ENCODE data around the gene ABCA9.

ABCA9 gene

DNA sequence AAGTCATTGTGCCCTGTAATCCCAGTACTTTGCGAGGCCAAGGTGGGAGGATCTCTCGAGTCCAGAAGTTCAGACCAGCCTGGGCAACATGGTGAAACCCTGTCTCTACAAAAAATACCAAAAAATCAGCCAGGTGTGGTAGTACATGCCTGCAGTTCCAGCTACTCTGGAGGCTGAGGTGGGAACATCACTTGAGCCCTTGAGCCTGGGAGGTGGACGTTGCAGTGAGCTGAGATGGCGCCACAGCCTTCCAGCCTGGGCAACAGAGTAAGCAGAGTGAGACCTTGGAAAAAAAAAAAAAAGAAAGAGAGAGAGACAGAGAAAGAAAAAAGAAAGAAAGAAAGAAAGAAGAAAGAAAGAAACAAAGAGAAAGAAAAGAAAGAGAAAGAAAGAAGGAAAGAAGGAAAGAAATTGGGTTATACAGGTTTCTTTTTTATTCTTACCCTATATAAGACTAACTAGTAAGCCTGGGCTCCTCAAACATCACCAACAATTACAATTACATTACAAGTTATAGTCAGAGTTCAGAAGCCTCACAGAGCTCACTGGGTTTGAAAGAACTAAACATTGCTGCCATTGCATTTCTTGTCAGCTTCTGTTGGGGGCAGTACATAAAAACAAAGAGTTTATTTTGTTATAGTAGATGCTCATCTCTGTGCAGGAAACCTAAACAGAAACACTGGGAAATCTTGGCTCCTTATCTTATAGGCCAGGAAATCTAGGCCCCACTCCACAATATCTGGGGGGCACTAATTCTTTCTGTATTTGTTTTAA is 6.7 kb upstream of the ABCA9 start:
- no peak for DNase-seq

DNA sequence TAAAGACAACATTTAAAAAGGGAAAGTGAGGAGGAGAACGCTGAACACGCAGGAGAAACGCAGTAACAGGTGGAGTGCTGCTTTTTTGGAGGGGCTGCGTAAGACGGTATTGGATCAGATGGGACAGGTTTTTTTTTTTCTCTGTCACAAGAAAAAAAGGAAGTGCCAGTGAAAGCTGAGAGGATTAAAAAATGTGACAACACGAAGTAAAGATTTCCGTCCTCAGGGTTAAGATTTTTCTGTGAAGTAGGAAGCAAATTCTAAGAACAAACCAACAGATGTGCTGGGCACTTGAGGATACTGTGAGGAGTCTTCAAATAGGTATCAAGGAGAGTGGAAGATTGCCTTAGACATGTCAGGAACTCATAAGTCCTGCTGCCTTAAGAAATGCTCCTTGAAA is 5.8 kb upstream of the ABCA9 start:
- no peak for DNase-seq

GRCh38 chr17:69065113-69065512 is 4.4 kb upstream of the ABCA9 start:
- DNase-seq: no peak

DNA sequence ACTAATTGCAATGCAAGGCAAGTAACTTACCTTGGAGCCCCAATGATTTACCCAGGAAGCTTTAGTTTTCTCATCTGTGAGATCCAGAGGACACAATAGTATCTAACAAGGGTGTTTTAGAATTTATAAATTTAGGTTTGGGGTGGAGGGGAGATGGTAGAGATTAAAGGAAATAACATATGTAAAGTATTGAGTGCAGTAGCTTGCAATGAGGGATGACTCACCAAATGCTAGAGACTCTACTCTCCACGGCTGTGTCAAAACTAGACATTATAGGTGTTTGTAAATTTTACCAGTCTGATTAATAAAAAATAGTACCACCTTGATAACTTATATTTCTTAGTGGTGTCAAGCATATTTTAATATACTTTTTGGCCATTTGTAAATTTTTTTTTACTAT is 3.7 kb upstream of the ABCA9 start:
- no peak for DNase-seq

GRCh38 chr17:69064001-69064400 is 3.3 kb upstream of the ABCA9 start:
- no peak for DNase-seq

GRCh38 chr17:69062860-69063581 is 2.3 kb upstream of the ABCA9 start:
- DNase-seq: no peak

DNA sequence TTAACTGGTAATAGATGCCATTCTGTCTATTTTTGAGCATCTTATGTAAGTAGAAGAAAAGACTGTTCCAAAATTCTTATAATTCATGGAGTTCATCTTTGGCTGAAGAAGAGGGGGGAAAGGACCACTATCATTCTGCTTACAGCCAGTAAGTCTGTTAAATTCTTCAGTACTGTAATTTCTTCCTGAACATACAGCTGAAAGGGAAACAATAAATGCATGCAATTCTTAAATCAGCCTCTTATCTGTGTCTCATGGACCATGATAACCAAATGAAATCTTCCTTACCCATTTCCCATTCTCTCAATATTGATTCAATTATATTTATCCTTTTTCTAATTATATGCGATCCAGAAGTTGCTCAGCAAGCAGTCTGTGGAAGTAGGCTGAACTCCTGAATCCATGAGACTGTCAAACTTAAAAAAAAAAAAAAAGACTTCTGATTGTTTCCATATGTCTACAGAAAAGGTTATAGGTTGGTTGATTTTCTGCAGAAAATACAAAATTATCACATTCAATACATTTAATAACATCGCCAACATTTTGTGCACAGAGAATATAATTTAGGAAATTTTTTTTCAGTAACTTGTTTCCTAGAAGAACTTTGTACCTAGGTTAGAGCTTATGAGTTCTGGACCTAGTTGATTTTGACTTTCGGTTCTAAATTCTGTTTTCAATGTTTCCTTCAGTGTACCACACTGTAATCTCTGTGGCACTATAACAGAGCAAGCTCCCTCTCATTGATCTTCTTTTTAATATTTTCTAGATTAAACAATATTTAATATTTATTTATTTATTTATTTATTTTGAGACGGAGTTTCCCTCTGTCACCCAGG is 1.2 kb upstream of the ABCA9 start:
- no peak for DNase-seq

GRCh38 chr17:69059458-69060175 is 1.1 kb downstream of the ABCA9 start:
- no peak for DNase-seq

DNA sequence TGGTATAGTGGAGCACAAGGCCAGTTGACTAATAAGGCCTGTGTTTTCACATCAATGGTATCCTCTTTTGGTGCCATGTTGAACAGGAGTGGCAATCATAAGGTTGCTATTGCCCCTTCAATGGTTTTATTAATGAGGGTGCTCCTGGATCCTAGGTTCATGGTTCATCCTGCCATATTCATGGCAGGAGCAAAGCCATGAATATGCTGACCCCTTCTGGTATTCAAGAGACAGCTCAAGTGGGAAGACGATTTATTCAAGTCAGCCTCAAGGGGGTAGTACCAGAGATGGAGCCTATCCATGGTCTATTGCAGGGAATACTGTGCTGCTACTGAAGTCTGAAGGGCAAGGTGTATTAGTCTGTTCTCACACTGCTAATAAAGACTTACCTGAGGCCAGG is 2.6 kb downstream of the ABCA9 start:
- no peak for DNase-seq

- no peak for DNase-seq
These were observed 3.4 kb downstream of the ABCA9 start for GRCh38 chr17:69057280-69057679.

DNA sequence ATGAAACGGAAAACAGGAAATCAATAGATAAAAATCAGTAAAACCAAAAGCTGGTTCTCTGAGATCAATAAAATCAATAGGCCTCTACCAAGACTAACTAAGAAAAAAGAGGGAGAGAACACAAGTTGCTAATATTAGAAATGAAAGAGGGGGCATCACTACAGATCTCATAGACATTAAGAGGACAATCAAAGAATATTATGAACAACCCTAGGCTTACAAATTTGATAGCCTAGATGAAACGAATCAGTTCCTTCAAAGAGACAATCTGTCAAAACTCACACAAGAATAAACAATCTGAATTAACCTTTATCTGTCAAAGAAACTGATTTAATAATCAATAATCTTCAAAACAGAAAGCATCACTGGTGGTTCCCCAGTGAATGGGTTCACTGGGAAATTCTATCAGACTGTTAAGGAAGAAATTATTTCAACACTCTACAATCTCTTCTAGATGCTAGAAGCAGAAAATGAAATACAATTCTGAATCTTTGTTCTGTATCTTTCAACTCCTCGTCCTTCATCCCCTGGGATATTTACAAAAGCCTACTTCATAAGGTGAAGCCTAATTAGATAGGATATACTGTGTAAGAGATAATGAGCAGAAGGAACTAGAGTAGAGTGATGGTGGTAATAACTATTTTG is 4.4 kb downstream of the ABCA9 start:
- DNase-seq: no peak

DNA sequence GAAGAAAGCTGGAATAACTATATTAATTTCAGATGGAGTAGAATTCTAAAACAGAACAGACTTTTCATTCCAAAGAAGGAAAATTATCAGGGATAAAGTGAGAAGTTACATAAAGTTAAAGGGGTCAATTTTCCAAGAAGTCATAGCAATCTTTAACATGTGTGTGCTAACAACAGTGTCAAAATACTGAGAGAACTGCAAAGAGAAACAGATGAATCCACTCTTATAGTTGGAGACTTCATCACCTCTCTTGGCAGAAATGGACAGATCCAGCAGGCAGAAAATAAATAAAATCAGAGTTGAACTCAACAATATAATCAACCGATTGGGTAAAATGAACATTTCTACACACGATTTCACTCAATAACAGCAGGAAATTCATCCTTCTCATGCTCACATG is 5.4 kb downstream of the ABCA9 start:
- DNase-seq: no peak

DNA sequence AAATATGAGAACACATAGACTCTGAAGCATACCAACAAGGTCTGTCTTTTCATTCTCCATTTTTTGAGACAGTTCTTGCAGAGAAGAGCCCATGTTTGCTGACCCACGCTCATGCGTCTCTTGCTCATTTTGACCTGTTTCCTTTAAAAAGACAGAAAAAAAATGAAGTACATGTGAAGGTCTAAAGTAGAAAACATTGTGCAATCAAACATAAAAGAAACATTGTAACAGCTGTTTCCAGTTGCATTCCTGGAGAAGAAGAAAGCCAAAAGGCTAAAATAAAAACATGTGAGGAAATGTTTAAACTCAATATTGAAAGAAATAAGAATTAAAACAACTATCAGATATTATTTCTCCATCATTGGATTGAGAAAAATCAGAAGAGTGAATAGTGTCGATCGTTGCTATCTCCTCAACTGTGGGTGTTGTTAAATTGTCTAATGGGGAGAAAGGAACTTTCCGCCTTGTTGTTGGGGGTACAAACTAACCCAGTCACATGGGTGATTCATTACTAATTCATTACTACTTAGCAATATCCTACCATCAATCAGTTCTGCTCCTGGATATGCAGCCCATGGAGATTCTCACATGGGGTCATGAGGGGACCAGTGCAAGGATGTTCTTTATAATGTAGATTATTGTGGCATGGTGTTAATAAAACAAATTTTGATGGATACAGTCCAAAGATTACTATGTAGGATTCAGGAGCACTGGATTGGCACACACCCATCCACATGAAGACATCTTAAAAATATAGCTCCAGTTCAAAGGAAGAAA is 9.5 kb downstream of the ABCA9 start:
- no peak for DNase-seq

GRCh38 chr17:69048634-69049033 is 12.1 kb downstream of the ABCA9 start:
- DNase-seq: no peak

DNA sequence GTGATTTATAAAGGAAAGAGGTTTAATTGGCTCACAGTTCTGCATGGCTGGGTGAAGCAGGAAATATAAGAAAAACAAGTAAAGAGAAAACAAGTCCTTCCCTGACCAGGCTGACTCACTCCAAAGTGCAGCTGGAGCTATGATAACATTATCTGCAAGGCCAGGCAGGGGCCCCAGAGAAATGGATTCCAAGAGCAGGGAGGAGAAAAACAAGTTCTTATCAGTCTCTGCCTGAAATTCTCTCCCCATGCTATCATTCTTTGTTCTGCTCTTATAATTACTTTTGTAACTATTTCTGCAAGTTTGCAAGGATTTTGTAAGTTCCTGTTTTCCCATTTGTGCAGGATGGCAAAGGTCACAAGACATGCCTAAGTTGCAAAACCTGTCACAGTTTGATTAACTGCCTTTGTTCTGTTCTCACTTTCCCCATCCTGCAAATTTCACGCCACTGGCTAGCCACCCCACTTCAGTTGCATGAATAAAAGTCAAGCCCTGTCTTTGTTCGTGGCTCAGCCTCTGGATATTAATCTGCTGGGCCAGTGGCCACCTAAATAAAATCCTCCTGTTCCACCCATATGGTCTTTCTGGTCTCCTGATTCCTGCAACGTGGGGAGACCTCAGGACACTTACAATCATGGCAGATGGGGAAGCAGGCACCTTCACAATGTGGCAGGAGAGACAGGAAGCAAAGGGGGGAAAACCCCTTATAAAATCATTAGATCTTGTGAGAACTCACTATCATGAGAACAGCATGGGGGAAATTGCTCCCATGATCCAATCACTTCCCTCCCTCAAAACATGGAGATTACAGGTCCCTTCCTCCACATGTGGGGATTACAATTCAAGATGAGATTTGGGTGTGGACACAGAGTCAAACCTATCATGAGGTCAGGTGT is 13.1 kb downstream of the ABCA9 start:
- no peak for DNase-seq

- DNase-seq: no peak
These were observed 14.5 kb downstream of the ABCA9 start for GRCh38 chr17:69046121-69046807.

DNA sequence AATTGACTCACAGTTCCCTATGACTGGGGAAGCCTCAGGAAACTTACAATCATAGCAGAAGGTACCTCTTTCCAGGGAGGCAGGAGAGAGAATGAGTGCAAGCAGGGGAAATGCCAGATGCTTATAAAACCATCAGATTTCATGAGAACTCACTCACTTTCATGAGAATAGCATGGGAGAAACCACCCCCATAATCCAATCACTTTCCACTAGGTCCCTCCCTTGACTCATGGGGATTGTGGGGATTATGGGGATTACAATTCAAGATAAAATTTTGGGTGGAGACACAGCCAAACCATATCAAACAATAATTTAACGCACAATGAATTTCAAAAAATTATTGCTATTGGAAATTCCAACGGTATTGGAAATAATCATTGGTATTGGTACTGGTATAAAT is 15.1 kb downstream of the ABCA9 start:
- DNase-seq: no peak

DNA sequence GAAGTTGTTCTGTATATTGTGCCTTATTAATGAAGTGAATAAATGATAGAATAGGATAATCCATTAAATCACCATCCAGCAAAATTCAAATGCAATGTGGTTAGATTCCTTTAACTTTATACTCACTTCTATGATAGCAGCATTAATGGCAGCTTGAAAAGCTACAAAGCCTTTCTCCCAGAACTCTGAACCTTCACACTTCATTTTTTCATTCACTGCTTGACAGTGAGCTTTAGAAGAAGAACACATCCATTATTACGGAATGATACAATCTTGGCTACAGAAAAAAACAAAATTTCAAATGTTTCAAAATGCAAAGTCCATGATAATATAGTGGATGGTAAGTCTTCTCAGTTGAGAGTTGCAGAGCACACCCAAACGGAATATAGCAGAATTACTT is 16.4 kb downstream of the ABCA9 start:
- no peak for DNase-seq

DNA sequence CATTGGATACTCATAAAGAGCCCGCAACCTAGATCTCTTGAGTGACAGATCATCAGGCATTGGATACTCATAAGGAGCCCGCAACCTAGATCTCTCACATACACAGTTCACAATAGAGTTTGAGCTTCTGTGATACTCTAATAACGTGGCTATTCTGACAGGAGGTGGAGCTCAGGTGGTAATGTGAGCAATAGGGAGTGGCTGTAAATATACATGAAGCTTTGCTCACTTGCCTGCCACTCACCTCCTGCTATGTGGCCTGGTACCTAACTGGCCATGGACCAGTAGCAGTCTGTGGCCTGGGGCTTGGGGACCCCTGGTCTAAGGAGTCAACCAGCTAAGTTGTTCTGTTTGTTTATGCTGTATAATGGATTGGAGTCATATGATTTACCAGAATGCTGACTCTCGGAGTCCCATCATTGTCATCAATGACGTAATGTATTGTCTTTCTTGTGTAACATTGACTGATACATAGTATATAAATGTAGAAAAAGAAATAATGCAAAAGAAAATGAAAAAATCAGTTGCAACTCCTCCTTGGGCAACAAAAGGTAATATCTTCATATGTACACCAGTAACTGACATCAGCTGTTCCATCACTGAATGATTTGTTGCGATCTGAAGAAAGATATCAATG is 17.5 kb downstream of the ABCA9 start:
- DNase-seq: no peak

All from NCI-H446 (cell line).